IPS-18c (cell line): ENCODE measurements around the gene INAVA.

ENCODE experiments used
- H3K4me3 ChIP-seq: 2 replicates; pipeline ENCODE4 v1.7.0; 2013; ENCODE audit warnings: low read depth, mild to moderate bottlenecking, low read length, moderate library complexity; ENCODE audit not compliant: insufficient read depth
- H3K9me3 ChIP-seq: one replicate; pipeline ENCODE4 v1.6.1; 2013; ENCODE audit warnings: mild to moderate bottlenecking, low read length, moderate library complexity; ENCODE audit not compliant: control insufficient read depth, insufficient read depth

INAVA gene

DNA sequence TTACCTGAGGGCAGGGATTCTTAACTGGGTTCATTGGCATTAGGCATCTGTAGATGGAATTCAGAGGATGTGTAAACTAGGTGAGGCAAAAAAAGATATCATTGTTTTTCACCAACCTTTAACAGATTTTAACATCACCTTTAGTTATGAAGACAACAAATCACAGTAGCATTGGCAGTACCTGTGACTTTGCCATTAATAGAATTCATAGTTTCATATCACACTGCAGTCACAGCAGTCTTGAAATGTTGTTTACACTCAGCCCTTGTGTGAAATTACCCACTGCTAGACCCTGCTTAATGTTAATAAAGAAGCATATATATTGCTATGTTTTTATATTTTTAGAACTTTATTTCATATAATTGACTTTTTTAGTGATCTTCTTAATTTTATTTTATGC lies 1.7 kb upstream of the INAVA start:
- Histone ChIP-seq H3K9me3 (no peaks in the 10 kb centered on the region), H3K4me3 (peak overlapping the region; percentile 88; the same call in 1 of the 2 replicates)

DNA sequence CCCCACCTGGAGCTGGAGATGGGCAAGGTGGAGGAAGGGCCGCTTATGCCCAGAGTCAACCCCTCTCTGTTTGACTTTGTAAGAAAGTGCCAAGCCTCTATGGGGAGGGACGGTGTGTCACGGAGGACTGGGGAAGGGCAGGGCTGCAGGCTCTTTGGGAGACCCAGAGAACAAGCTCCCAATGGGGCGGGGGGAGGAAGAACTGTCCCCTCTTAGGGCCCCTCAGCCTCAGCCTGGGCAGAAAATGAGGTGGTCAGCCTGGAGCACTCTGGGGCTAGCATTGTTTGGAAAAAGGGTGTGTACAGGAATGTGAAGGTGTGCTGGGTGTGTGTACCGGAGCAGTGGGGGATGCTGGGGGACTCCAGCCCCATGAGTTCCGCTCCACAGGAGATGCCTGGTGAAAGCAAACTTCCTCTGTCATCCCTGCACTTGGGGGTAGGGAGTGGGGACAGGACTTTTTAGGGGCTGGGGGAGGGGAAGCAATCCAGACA lies 1.2 kb upstream of the INAVA start:
- Histone ChIP-seq H3K4me3 (peak overlapping the region; percentile 32), H3K9me3 (no peaks in the 10 kb centered on the region)

DNA sequence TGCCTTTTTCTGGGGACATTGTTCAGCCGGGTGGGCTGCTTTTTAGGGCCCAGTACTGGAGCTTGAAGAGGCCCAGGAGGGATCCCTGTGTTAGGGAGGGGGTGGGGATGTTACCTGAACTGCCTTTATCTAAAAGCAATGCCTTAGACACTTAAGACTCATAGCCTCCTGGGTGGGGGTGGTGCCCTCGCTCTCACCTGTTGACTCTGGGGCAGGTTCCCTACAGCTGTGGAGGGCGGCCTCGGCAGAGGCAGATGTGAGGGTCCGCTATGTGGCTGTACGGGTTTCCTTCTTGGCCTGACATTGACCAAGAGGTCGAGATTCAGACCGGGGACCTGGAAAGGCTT lies 716 bp downstream of the INAVA start:
- Histone ChIP-seq H3K9me3 (no peaks in the 10 kb centered on the region), H3K4me3 (peak overlapping the region; percentile 3; the same call in 1 of the 2 replicates)

DNA sequence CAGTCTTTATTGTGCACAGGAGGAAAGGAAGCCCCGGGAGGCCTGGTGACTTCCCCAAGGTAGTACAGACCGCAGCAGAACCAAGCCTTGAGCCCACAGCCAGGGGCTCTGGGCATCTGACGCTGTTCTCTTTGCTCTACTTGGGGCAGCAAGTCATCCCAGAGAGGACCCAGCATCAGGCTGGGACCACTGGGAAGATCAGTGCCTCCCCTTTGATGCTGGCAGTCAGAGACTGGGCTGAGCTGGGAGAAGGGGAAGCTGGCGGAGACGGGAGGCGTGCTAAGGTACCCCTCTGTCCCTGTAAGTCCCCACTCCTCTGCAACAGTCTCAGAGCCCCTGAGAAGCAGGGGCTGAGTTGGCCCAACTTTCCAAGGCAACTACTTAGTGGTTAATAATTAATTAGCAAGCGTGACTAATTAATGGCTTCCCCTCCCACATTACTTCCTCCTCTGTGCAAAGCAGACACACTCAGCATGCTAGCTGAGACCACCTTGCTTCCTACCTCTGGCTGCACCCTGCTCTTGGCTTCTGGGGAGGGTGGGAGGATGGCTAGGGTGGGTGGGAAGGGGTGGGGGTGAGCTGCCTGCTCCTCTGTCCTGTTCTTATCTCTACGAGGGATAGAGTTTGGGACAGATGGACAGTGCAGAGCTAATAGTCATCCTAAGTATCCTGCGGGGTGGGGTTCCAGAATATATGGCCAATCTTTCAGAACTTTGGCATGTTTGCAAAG lies 1.3 kb downstream of the INAVA start:
- Histone ChIP-seq H3K4me3 (no peak overlapping the region), H3K9me3 (no peaks in the 10 kb centered on the region)

DNA sequence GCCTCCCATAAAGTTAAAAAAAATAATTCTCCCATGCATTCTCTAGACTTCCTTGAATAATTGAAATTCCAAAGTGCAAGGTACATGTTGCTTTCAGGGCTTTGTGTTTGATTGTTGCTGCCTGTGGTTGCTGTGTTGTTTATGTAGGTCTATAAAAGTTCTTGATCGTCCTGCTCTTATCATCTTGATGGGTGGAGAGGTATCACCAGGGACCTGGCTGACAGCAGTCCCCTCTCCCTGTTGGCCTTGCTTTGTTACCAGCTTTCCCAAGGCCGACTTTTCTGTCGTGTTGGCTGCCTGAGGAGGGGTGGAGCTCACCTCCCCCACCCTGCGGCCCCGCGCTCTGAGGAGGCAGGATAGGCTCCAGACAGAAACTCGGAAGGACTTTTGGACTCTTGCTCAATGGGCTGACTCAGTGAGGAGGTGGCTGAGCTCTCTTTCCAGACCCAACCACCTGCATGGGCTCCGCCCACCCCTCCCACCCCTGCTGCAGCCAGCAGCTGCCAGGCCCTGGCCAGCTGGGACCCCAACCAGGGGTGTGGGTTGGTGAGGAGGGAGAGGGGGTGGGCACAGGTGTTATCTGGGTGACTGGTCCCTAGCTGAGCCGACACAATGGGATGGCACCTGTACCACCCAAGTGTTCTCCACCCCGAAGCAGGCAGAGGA lies 2.0 kb downstream of the INAVA start:
- Histone ChIP-seq H3K9me3 (no peaks in the 10 kb centered on the region), H3K4me3 (no peak overlapping the region)

DNA sequence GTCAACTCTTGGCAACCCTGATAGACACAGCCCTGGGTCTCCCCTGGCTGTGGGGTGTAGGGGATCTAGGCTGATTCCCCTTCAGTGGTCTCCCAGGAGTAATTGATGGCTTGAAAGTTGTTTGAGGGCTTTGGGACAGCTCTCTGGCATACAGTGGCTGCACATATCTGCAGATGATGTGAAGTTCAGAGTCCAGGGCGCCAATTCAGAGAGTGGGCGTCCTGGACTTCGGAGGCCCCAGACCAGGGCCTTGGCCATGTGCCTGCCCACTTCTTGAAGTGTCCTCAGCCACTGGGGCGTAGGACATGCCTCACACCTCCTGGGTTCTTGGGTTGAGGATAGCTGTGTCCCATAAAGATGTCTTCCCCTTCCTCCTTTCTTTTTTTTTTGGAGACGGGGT lies 2.6 kb downstream of the INAVA start:
- no peak overlapping the region for H3K4me3 ChIP-seq
- H3K9me3 ChIP-seq: no peaks in the 10 kb centered on the region

DNA sequence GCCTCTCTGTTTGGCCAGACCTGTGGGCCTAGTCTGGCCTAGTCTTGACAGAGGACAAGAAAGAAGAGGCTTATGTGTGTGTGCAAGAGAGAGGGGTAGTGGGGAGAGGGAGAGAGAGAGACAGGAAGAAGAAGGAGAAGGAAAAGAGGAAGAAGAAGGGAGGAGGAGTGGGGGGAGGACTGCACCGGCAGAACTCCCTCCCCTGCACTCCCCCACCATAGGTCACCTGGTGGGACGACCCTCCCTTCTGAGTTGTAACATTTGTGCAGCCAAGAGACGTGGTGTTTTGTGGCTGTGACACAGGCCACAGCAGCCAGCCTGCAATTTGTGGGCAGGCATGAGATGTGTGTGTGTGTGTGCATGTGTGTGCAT lies 4.3 kb downstream of the INAVA start:
- no peaks in the 10 kb centered on the region for H3K9me3 ChIP-seq
- no peak overlapping the region for H3K4me3 ChIP-seq

DNA sequence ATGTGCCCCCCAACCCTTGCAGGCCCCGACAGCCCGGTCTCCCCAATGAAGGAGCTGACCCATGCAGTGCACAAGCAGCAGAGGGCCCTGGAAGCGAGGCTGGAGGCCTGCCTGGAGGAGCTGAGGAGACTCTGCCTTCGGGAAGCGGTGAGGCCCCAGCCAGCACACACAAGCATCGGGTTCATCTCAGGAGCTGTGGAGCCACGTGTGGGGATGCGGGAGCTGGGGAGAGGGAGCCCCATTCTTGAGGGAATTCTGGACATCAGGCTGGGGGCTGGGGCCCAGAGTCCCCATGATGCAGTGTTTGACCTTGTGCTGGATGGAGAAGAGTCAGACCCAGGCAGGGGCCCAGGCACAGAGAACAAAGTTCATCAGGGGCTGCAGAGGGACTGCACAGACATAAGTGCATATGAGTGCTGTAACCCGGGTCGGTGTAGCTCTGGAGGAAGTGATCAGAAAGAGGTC lies 4.8 kb downstream of the INAVA start:
- Histone ChIP-seq H3K9me3 (no peaks in the 10 kb centered on the region), H3K4me3 (no peak overlapping the region)

DNA sequence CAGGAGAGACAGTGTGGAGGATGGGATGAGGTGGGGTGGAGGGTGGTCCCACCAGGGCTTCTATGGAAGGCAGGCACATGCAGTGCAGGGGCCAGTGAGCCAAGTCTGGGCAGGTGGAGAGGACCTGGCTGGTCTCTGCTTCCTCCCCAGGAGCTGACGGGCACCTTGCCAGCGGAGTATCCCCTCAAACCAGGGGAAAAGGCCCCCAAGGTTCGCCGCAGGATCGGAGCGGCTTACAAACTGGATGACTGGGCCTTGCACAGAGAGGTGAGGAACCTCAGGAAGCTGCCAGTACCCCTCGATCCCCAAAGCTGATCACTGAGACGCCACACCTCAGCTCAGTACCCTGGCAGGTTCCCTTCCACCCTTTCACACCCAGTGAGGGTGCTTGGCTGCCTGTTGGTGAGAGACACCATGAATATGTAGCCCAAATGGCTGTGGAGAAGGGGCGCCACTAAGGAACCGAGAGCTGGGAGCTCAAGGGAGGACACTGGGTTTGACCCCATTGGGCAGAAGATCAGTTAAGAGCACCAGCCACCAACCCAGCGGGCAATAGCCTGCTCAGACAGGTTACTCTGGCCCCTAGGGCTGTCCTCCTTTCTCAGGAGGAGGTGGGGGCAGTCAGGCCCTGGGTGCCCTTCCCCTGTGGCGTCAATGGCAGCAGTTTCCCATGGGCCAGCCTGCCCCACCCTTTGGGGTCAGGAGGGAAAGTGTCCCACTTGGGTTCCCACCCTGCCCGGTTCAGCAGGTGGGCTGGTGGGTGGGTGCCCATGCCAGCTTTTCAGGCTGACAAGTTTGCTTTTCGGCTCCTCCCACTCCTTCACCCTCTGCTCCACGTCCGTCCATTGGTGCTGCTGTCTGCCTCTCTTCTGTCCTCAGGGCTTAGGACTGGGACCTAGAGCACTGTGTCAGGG lies 5.5 kb downstream of the INAVA start:
- Histone ChIP-seq H3K9me3 (no peaks in the 10 kb centered on the region), H3K4me3 (no peak overlapping the region)

DNA sequence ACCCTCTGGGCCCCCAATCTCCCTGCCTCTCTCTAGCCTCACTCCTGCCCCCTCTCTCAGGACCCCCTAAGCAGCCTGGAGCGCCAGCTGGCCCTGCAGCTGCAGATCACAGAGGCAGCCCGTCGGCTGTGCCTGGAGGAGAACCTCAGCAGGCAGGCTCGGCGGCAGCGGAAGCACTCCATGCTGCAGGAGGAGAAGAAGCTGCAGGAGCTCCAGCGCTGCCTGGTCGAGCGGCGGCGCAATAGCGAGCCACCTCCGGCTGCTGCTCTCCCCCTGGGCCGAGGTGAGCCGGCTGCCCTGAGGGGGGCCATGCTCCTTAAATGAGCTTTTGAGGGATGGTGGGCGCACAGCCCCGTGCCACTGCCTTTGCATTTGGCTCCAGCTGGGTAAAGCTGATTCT lies 6.2 kb downstream of the INAVA start:
- Histone ChIP-seq H3K4me3 (no peak overlapping the region), H3K9me3 (no peaks in the 10 kb centered on the region)

DNA sequence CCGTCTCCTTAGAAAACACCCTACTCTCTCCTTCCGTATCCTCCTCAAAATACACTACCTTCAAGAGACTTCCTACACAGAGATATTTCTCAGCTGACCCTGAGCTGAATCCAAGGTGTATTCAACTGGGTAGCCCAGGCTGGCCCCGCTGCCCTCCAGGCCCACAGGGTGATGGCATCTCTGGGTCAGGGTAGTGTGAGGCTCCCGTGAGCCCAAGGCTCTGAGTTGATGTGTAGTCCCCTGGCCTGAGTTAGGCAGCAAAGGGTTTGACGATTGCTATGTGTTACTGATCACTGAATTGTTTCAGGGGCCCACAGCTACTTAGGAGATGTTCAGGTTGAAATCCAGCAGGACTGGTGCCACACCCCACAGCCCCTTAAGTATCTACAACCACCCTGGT lies 6.7 kb downstream of the INAVA start:
- Histone ChIP-seq H3K4me3 (no peak overlapping the region), H3K9me3 (no peaks in the 10 kb centered on the region)

DNA sequence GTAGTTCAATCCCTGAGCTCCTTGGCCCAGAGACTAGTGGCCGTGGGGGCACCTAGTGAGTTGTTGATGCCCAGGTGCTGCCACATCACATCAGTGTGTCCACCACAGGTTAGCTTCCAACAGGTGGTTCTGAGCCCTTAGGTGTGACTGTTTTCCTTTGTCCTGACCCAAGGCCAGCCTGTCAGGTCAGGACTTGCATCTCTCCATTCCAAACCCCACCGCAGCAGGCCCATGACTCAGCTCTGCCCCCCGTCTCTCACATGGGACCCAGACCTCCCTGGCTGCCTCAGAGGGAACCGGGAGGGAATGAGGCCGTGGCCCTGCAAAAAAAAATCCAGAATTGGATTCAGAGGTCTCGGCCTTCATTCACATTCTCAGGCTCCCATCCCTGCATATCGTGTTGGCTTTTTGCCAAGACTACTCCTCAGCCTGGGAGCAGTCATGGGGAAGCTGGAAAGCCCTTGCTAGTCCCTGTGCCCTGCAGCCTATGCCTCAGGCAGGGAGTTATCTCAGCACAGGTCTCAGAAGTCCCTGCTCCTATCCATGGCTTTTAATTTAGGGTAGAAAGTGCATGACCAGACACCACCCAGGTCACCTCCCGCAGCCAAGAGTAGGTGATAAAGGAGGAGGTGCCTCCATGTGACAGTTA lies 7.2 kb downstream of the INAVA start:
- Histone ChIP-seq H3K4me3 (no peak overlapping the region), H3K9me3 (no peaks in the 10 kb centered on the region)

DNA sequence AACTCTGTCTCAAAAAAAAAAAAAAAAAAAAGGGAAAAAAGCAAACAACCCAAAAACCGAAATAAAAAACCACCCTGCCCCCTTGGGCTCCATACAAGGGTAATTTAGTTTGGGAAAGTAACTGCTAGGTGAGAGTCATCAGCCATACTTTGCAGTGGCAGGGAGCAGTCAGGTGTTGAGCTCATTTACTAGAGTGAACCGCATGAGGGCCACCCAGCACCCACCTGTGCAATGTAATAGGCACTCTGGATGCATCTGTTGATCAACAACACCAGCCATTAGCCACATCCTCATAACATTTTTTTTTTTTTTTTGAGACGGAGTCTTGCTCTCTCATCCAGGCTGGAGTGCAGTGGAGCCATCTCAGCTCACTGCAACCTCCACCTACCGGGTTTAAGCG lies 9.1 kb downstream of the INAVA start:
- H3K4me3 ChIP-seq: no peak overlapping the region
- H3K9me3 ChIP-seq: no peaks in the 10 kb centered on the region

DNA sequence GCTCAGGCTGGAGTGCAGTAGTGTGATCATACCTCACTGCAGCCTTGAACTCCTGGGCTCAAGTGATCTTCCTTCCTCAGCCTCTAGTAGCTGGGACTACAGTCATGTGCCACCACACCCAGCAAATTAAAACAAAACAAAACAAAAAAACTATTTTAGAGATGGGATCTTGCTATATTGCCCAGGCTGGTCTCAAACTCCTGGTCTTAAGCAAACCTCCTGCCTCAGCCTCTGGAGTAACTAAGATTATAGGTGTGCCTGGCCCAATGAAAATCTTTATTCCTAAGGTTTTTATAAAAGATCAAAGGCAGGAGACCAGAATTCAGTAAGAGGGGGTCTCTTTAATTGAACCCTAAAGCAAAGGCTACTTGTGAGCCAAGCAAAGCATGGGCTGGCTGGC lies 10.1 kb downstream of the INAVA start:
- H3K4me3 ChIP-seq: no peak overlapping the region

DNA sequence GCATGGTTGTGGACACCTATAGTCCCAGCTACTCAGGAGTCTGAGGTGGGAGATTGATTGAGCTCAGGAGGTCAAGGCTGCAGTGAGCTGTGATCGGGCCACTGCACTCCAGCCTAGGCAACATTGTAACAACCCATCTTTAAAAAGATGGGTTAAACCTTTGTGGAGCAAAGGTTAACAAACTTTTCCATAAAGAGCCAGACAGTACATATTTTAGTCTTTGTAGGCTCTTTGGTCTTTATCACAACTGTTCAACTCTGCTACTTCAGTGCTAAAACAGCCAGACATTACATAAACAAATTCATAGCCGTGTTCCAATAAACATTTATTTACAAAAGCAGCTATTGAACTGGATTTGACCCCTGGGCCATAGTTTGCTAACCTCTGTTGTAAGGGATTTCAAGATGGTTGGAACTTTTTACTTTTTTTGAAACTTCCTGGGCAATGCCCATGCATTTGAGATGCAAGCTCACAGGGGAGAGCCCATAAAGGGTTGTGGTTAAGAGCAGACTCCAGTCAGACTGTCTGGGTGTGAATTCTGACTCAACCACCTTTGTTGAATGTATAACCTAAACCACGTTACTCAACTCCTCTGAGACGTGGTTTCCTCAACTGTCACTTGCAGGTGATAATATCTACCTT lies 10.8 kb downstream of the INAVA start:
- H3K4me3 ChIP-seq: no peak overlapping the region

More for the DNA sequence above, 10.1 kb downstream of the INAVA start:
- H3K9me3 ChIP-seq: no peaks in the 10 kb centered on the region

DNA sequence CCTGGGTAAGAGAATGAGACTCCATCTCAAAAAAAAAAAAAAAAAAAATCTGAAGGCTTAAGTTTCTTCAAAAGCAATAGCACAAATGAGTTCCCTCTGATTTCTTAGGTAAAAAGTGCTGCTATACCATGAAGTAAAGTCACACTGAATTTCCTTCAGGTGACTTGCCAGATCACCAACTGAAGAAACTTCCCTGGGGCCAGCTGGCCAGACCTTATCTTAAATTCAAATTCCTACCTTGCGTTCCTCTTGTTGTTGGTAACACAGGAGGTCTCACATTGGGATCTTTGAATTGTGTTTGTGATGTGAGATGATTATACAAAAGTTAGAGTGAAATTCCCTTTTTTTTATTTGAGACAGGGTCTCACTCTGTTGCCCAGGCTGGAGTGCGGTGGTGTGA lies 11.8 kb downstream of the INAVA start:
- no peak overlapping the region for H3K4me3 ChIP-seq
- H3K9me3 ChIP-seq: no peaks in the 10 kb centered on the region

More for the DNA sequence above, 10.8 kb downstream of the INAVA start:
- H3K9me3 ChIP-seq: no peaks in the 10 kb centered on the region

DNA sequence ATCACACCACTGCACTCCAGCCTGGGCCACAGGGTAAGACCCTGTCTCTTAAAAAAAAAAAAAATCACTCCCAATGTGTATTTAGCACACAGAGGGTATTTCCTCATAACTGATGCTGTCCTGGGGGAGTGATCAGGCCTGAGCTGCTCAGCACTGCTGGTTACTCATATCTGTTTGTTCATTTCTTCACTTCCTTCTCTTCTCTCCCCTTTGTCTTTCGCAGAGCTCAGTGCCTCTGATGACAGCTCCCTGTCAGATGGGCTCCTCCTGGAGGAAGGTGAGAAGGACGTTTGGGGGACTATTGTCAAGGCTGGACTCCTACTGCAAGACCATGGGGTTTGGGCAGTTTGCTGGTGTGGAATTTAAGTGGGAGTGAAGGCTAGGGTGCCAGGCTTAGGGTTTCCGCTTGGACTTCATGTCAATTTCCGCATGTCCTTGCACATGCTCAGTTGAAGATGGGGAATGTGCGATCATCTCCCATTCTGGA lies 13.0 kb downstream of the INAVA start:
- Histone ChIP-seq H3K9me3 (no peaks in the 10 kb centered on the region), H3K4me3 (no peak overlapping the region)
